Stimulated activated naive B cell treated with anti-CD40 and anti-IgM and Interleukin-4, amounts not matched to agents 10 μg/mL and 1 μg/mL and 100 μg/mL, for 72 hours (primary cell): ENCODE measurements around the gene RBM17.
A peak's percentile ranks its signal among the peaks of the same experiment; 100 is the strongest.
"Not testable (repeated sequence)": the region's sequence is repeated elsewhere in the genome, so short reads cannot be mapped to it uniquely, and the experiment has no call there.

ENCODE experiments used
- ATAC-seq, 2 donors: fragments of 150-1000 bp; cut with Tn5 transposase; replicated peaks; 2 replicates each; pipeline ENCODE4 v1.10.0; 2021; ENCODE audit warnings: moderate library complexity in 1 of 2
- DNase-seq: peaks from one replicate; pipeline ENCODE4 v3.0.0; 2021
- H3K27ac Mint-ChIP-seq: one replicate; pipeline ENCODE4 v1.8.0; 2022; ENCODE audit warnings: mild to moderate bottlenecking, mixed read lengths
- H3K27me3 Mint-ChIP-seq, 2 donors: one replicate each; pipeline ENCODE4 v1.8.0; 2022; ENCODE audit warnings: mixed read lengths in 2 of 2
- H3K36me3 Mint-ChIP-seq, 2 donors: one replicate each; pipeline ENCODE4 v1.8.0; 2022; ENCODE audit warnings: mixed read lengths in 2 of 2, mild to moderate bottlenecking in 1 of 2
- H3K4me1 Mint-ChIP-seq, 2 donors: one replicate each; pipeline ENCODE4 v1.8.0; 2022; ENCODE audit warnings: mixed read lengths in 2 of 2, mild to moderate bottlenecking in 1 of 2
- H3K4me3 Mint-ChIP-seq, 2 donors: one replicate each; pipeline ENCODE4 v1.8.0; 2022; ENCODE audit warnings: mild to moderate bottlenecking in 2 of 2, mixed read lengths in 2 of 2, moderate library complexity in 1 of 2
- H3K9me3 Mint-ChIP-seq, 2 donors: one replicate each; pipeline ENCODE4 v1.8.0; 2022; ENCODE audit warnings: mixed read lengths in 2 of 2, mild to moderate bottlenecking in 1 of 2

Gene RBM17

DNA sequence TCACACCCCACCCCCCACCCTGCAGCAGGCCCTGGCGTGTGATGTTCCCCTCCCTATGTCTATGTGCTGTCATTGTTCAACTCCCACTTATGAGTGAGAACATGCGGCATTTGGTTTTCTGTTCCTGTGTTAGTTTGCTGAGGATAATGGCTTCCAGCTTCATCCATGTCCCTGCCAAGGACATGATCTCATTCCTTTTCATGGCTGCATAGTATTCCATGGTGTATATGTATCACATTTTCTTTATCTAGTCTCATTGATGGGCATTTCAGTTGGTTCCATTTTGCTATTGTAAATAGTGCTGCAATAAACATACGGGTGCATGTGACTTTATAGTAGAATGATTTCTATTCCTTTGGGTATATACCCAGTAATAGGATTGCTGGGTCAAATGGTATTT, 24.1 kb upstream of the RBM17 start:
- H3K36me3 Mint-ChIP-seq, H3K27me3 Mint-ChIP-seq, ATAC-seq, H3K9me3 Mint-ChIP-seq, DNase-seq, H3K4me3 Mint-ChIP-seq: not testable (repeated sequence)
- peaks cover 51 to 65% of the 10 kb centered on the region in 2 donors for H3K4me1 Mint-ChIP-seq
- peak overlapping the region; percentile 20 for H3K27ac Mint-ChIP-seq

DNA sequence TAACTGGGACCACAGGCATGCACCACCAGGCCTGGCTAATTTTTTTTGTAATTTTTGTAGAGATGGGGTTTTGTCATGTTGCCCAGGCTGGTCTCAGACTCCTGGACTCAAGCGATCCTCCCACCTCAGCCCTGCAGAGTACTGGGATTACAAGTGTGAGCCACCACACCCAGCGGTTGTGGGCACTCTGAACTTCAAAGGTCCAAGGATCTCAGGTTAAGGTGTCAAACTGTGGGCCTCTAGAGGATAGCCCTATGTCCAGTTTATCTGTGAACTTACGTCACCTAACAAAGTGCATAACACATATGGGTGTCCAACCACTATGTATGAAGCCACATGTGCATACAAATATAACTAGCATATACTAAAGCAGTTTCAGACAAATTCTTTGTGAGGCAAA, 23.4 kb upstream of the RBM17 start:
- Mint-ChIP-seq H3K27me3 (no peaks in the 10 kb centered on the region), H3K36me3 (peaks cover under 1 to 1% of the 10 kb centered on the region in 2 donors), H3K4me3 (no peak overlapping the region), H3K9me3 (no peaks in the 10 kb centered on the region), H3K4me1 (peaks cover 51 to 65% of the 10 kb centered on the region in 2 donors), H3K27ac (no peak overlapping the region)
- no peak for DNase-seq
- ATAC-seq: no peak

DNA sequence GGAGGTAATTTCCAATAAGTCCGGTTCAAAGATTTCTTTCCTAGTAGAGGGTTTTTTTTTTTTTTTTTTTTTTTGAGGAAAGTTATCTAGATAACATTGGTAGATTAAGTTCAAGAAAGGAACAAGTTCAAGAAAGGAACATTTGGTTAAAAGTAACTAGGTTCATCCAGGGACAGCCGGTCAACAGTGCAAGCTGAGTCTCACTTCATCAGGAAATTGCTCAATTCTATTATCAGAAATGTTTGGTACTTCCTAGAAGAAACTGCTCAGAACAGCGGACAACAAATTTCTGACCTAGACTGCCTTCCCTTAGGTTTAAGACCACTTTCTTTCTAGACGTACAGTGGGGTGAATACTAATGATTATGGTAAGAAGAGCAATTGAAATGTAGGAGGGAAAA, 23.0 kb upstream of the RBM17 start:
- no peak for DNase-seq
- no peak for ATAC-seq
- peaks cover 53 to 66% of the 10 kb centered on the region in 2 donors for H3K4me1 Mint-ChIP-seq
- H3K27me3 Mint-ChIP-seq: no peaks in the 10 kb centered on the region
- no peaks in the 10 kb centered on the region for H3K9me3 Mint-ChIP-seq
- no peak overlapping the region for H3K4me3 Mint-ChIP-seq
- H3K27ac Mint-ChIP-seq: no peak overlapping the region
- H3K36me3 Mint-ChIP-seq: peaks cover 1 to 3% of the 10 kb centered on the region in 2 donors

DNA sequence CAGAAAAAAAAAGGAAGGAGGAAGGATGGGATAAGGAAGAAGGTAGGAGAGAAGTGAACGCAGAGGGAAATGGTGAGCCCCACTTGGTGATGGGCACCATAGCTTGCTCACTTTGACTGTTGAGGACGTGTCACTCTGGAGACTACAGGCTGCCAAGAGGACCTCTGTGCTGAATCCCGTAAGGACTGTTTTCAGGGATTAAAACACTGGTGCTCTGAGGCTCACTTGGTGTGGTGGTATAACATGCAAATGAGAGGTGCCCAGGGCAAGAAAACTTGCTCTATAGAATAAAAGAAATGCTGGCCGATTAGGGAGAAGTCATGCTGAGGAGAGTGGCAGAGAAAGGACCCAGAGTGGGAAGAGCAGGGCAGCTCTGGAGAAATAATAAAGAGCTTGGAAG, 21.4 kb upstream of the RBM17 start:
- DNase-seq (no peak), ATAC-seq (no peak)
- Mint-ChIP-seq H3K27ac (peak overlapping the region; percentile 44), H3K27me3 (no peaks in the 10 kb centered on the region), H3K4me3 (peak overlapping the region in 1 of 2 donors; percentile 2), H3K4me1 (peaks cover 59 to 68% of the 10 kb centered on the region in 2 donors), H3K36me3 (peaks cover 1 to 3% of the 10 kb centered on the region in 2 donors), H3K9me3 (no peaks in the 10 kb centered on the region)

DNA sequence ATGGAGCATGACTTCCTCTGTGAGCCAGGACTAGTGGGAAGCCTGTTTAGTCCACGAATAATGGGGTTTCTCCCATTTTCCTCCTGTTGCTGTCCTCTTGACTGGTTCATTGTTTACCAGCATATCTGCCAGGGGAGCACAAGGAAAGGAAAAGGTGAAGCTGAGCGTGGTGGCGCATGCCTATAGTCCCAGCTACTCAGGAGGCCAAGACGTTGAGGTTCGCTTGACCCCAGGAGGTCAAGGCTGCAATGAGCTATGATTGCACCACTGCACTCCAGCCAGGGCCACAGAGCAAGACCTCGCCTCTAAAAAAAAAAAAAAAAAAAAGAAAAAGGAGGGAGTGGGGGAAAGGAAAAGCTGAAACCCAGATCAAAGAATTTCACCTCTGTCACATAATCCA, 20.8 kb upstream of the RBM17 start:
- Mint-ChIP-seq H3K27ac (no peak overlapping the region), H3K4me3 (no peak overlapping the region), H3K27me3 (no peaks in the 10 kb centered on the region), H3K9me3 (no peaks in the 10 kb centered on the region), H3K36me3 (peaks cover 1 to 3% of the 10 kb centered on the region in 2 donors), H3K4me1 (peaks cover 55 to 66% of the 10 kb centered on the region in 2 donors)
- ATAC-seq (no peak), DNase-seq (no peak)

DNA sequence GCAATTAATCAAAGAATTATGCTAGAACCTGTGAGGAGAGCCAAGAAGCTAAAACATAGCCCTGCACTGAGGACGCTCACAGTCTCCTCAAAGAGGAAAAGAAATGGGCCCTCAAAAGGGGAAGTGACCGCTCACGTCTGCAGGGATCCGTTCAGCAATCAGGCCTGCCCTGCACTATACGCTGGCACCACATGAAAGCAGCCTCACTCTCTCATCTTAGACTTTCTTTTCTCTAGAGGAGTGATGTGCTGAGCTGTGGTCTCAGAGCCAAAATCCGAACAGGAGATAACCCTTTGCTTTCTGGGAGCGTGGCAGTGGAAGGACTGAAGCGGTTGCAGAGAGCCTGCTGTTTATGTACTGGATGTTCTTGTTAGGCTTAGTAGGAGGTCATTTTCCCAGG, 20.4 kb upstream of the RBM17 start:
- H3K36me3 Mint-ChIP-seq: peaks cover 1 to 3% of the 10 kb centered on the region in 2 donors
- ATAC-seq (peak; percentile 72 to 73), DNase-seq (peak; percentile 66)
- H3K27me3 Mint-ChIP-seq: no peaks in the 10 kb centered on the region
- peaks cover 57 to 69% of the 10 kb centered on the region in 2 donors for H3K4me1 Mint-ChIP-seq
- peak overlapping the region; percentile 42 to 55 for H3K4me3 Mint-ChIP-seq
- no peaks in the 10 kb centered on the region for H3K9me3 Mint-ChIP-seq
- H3K27ac Mint-ChIP-seq: peak overlapping the region; percentile 96

DNA sequence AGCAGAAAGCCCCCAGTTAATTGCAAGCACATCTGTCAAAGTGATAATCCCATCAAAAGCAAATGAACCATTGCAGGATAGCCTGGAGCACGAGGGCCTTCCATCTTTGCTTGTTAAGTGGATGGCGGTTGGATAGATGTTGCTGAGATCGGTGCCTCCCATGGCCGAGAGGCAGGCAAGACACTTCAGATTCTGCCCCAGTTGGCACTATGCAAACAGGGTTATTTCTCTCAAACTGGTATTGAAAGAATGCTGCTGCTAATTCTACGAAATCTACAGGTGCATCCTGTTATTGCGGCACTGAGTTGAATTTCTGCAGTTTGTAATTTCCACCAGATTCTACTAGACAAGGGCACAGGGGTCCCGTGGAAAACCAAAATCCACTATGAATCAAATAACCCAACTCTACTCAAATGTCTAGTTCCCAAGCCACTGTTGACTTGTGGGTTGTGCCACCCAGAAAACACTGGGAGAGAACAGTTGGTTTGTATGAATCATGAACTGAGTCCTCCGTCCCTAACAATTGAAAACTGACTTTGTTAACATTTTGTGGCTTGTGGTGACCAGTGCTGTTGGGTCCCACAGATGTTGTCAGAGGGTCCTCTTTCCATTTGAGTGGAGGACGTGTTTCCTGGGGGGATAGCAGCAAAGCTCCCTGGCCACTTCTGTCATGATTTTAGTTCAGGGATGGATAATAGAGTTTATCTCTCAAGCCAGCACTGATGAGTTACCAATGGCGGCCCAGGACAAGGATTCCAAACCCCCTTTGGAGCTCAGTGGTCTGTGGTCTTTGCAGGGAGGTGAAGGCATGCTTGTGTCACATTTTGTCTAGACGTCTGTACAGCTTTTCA, 19.5 kb upstream of the RBM17 start:
- ATAC-seq (peak; percentile 42 to 56), DNase-seq (no peak)
- Mint-ChIP-seq H3K4me1 (peaks cover 62 to 73% of the 10 kb centered on the region in 2 donors), H3K9me3 (no peaks in the 10 kb centered on the region), H3K27ac (peak overlapping the region; percentile 96), H3K36me3 (peaks cover 1 to 3% of the 10 kb centered on the region in 2 donors), H3K4me3 (peak overlapping the region; percentile 10 to 13), H3K27me3 (no peaks in the 10 kb centered on the region)

DNA sequence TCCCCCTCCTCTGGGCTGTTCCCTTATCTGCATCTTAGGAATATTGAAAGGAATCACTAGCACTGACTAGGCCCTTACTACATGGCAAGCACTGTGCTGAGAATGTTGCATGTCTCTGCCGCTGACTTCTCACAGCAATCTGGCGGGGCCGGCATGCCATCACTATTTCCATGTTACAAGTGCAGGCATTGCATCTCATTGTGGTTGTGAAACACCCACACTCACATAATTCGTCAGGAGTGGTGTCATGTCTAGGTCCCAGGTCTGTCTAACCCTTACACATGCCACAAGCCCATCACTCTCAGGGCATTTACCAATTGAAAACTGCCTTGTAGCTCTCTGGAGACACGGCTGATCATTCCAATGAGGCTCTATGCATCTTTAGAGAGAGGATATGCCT, 18.2 kb upstream of the RBM17 start:
- Mint-ChIP-seq H3K9me3 (no peaks in the 10 kb centered on the region), H3K4me1 (peaks cover 61 to 73% of the 10 kb centered on the region in 2 donors), H3K36me3 (peaks cover 1 to 3% of the 10 kb centered on the region in 2 donors), H3K27me3 (no peaks in the 10 kb centered on the region), H3K4me3 (peak overlapping the region; percentile 17 to 60), H3K27ac (peak overlapping the region; percentile 96)
- no peak for DNase-seq
- ATAC-seq: peak; percentile 13 to 17

DNA sequence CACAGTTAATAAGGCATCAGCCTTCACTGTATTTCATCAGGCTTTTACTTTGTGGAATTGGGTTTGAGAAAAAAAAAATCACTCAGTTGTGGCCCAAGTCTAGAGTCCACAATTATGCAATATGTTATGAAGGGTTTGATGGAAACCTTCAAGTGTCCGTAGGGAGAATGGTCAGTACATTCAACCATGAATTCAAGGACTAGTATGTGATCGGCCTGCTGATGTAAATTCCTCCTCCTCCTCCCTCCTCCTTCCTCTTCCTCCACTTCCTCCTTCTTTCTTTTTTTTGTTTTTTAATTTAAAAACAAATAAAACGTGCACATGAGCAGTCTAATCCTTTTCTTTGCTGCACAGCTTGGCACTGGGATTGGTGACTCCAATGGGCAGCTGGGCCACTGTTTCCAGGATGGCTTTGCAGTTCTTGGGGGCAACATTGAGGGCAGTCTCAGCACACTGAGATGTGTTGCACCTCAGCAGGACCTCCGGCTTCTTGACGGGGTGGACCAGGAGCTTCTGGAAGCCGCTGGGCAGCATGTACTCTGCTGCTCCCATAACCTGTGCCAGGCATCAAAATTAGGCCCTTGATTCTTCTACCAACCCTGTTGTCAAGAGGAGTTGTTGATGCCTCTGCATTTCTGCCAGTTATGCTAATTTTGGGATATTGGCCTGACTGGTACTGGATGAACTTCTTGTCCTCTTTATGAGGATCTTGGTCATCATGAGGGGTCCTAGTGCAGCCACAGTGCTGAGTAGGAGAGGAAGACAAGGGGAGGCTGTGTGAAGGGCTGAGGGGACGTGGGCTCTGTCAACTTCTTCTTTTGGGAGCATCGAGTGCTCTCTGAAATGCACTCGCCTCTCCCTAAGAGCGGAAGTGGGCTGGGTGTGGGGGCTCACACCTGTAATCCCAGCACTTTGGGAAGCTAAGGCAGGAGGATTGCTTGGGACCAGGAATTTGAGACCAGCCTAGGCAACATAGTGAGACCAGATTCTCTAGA, 17.4 kb upstream of the RBM17 start:
- Mint-ChIP-seq H3K27ac (peak overlapping the region; percentile 95), H3K4me1 (peaks cover 55 to 66% of the 10 kb centered on the region in 2 donors), H3K36me3 (peaks cover 1 to 3% of the 10 kb centered on the region in 2 donors), H3K4me3 (peak overlapping the region; percentile 51 to 56), H3K9me3 (no peaks in the 10 kb centered on the region), H3K27me3 (no peaks in the 10 kb centered on the region)
- ATAC-seq (peak in 1 of 2 donors; percentile 4), DNase-seq (no peak)

DNA sequence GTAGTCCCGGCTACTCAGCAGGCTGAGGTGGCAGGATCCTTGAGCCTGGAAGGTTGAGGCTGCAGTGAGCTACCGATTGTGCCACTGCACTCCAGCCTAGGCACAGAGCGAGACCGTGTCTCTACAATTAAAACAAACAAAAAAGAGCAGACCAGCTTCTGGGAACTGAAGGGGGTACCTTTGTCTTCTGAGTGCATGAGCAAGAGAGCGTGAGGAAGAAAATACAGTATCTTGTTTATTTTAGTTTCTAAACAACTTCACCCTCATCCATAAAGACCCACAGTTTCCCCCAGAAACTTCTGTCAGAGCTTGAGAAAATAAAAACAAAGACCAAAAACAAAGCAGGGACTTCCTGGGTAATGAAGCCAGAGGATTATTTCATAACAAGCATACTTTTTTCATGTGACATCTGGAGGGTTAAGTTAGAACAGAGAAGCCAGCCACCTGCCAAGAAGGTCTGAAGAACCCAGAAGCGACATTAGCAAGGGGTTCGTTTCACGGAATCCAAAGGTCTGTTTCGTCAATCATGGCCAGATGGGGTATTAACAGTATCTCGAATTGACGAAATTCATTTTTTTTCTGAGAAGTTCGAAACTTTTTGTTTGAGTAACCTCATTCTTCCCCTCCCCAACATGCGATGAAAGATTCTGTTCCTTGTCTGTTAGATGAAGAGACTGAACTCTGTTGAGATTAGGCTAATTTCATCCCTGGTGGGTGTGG, 16.5 kb upstream of the RBM17 start:
- Mint-ChIP-seq H3K4me1 (peaks cover 52 to 61% of the 10 kb centered on the region in 2 donors), H3K27ac (peak overlapping the region; percentile 95), H3K36me3 (peaks cover 0 to 3% of the 10 kb centered on the region in 2 donors), H3K9me3 (no peaks in the 10 kb centered on the region), H3K4me3 (peak overlapping the region; percentile 51 to 56), H3K27me3 (no peaks in the 10 kb centered on the region)
- peak; percentile 75 to 77 for ATAC-seq
- peak; percentile 63 for DNase-seq

DNA sequence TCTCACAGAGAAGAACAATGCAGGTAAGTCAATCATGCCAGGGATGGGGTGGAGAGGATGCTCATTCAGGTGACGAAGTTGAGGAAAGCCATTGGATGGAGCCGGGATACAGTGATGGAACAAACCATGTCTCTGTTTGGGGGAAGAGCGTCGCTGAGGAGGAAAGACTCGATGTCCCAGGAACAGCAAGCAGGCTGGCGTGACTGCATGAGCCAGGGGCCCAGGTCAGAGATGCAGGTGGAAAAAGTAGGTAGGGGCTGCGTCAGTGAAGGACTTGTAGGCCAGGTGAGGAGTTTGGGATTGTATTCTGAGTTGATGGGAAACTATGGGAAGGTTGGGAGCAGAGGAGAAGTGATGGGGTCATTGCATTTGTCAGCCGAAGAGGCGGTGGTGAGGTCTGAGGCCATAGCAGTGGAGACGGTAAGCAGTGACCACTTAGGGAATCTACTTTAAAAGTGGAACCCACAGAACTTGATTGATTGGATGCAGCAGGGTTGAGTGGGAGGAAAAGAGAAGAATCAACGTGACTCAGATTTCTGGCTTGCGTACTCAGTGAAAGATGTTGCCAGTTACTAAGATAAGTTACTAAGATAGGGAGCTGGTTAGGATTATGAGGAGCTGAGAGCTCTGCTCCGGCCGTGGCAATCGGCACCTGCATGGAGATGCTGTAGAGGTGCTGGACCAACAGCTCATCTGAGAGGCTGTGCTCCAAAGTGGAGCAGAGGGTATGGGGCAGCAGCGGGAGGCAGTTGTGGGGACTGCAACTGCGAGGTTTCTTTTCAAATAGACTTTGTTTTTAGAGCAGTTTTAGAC, 14.1 kb upstream of the RBM17 start:
- Mint-ChIP-seq H3K9me3 (no peaks in the 10 kb centered on the region), H3K4me1 (peaks cover 35 to 38% of the 10 kb centered on the region in 2 donors), H3K4me3 (no peak overlapping the region), H3K27ac (no peak overlapping the region), H3K36me3 (peaks cover 0 to 3% of the 10 kb centered on the region in 2 donors), H3K27me3 (no peaks in the 10 kb centered on the region)
- DNase-seq (no peak), ATAC-seq (no peak)

DNA sequence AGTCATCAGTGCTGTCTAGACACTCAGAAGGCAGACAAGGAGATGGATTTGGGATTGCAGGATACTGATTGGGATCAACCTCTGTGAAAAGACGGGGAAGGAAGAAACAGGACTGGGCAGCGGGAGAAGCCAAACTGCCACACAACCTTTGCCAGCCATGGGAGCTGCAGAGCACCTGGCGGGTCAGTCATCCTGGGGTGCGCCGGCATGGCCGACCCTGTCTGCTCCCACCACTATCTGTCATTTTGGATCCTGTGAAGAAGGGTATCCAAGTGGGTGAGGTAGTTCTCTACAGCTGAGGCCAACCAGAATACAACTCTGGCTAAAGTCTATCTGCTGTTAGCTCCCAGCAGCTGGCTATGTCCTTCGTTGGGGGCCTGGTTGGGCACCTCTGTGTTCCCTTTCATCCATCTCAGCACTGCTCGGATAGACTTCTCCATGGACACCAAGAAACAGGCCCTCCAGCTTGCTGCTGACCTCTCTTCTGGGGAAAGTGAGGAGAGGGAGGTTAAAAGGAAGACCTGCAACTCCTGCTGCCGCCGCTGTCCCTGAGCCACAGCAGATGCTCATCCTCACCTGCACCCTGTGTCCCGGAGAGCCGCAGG, 11.7 kb upstream of the RBM17 start:
- no peak for ATAC-seq
- Mint-ChIP-seq H3K9me3 (no peaks in the 10 kb centered on the region), H3K27me3 (no peaks in the 10 kb centered on the region), H3K36me3 (no peaks in the 10 kb centered on the region), H3K4me1 (peaks cover 15 to 18% of the 10 kb centered on the region in 2 donors), H3K4me3 (no peak overlapping the region), H3K27ac (no peak overlapping the region)
- DNase-seq: no peak

DNA sequence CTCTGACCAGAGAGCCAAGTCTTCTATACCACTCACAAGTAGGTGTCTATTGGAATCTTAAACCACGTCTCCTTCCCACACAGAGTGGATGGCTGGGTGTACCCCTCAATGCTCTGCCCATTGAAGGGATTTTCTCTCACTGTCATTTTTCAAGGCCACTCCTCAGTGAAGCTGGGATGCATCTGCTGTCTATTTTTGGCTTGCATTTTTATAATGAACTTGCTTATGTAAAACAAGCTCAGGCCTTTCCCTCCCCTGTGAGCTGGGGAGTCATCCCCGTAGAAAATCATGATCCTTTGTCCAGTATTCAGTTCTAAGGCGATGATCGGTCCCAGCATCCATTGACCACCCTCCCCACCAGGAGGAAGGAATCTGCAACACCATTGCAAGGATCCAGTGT, 9.8 kb upstream of the RBM17 start:
- DNase-seq: no peak
- peaks cover 0 to 16% of the 10 kb centered on the region in 2 donors for H3K4me1 Mint-ChIP-seq
- no peaks in the 10 kb centered on the region for H3K36me3 Mint-ChIP-seq
- H3K27ac Mint-ChIP-seq: no peak overlapping the region
- H3K4me3 Mint-ChIP-seq: no peak overlapping the region
- no peaks in the 10 kb centered on the region for H3K27me3 Mint-ChIP-seq
- no peak for ATAC-seq
- no peaks in the 10 kb centered on the region for H3K9me3 Mint-ChIP-seq
